GM19397 (cell line): ENCODE measurements around the gene FICD.
"Not testable (repeated sequence)": the region's sequence is repeated elsewhere in the genome, so short reads cannot be mapped to it uniquely, and the experiment has no call there.

Experiments used
- ATAC-seq: cut with Tn5 transposase; IDR thresholded peaks from one replicate; pipeline ENCODE4 v1.9.1; 2021; ENCODE audit warnings: mild to moderate bottlenecking, moderate library complexity; ENCODE audit not compliant: unreplicated experiment

The FICD gene

GRCh38 chr12:108514973-108515814, at the start of gene FICD:
TSS of gene FICD (plus strand) at chr12:108515277. CDS start at chr12:108516973, 1,696 bp downstream.
- peak; percentile 86 for ATAC-seq

- no peak for ATAC-seq
Observed at GRCh38 chr12:108465417-108465816, 49.7 kb upstream of the FICD start.

GRCh38 chr12:108468196-108468968, 46.7 kb upstream of the FICD start:
- no peak for ATAC-seq

GRCh38 chr12:108473400-108474055, 41.5 kb upstream of the FICD start:
- ATAC-seq = no peak

GRCh38 chr12:108475396-108475795, 39.7 kb upstream of the FICD start:
- no peak for ATAC-seq

- ATAC-seq = no peak
Observed at GRCh38 chr12:108477055-108477880, 37.8 kb upstream of the FICD start.

- no peak for ATAC-seq
Observed at GRCh38 chr12:108477881-108478259, 37.2 kb upstream of the FICD start.

GRCh38 chr12:108478611-108479206, 36.4 kb upstream of the FICD start:
- no peak for ATAC-seq

GRCh38 chr12:108479364-108480070, 35.6 kb upstream of the FICD start:
- ATAC-seq = no peak

GRCh38 chr12:108482717-108483212, 32.3 kb upstream of the FICD start:
- no peak for ATAC-seq

GRCh38 chr12:108483213-108484059, 31.6 kb upstream of the FICD start:
- ATAC-seq = no peak

GRCh38 chr12:108484431-108484830, 30.6 kb upstream of the FICD start:
- no peak for ATAC-seq

GRCh38 chr12:108484845-108485244, 30.2 kb upstream of the FICD start:
- ATAC-seq = no peak

GRCh38 chr12:108485371-108485770, 29.7 kb upstream of the FICD start:
- ATAC-seq = not testable (repeated sequence)

- not testable (repeated sequence) for ATAC-seq
Observed at GRCh38 chr12:108487029-108487428, 28.0 kb upstream of the FICD start.

- ATAC-seq = no peak
Observed at GRCh38 chr12:108491256-108491655, 23.8 kb upstream of the FICD start.

- ATAC-seq = no peak
Observed at GRCh38 chr12:108495054-108495453, 20.0 kb upstream of the FICD start.

GRCh38 chr12:108495823-108496579, 19.1 kb upstream of the FICD start:
- no peak for ATAC-seq
